Thyroid gland (tissue), 4 donors: ENCODE measurements around the gene NIP7.

Experiments
- CTCF ChIP-seq, 6 experiments: fragments of 200-600 bp in 3 of 6; fragments of 450-650 bp in 3 of 6; sonication (generic) in 3 of 6; IDR thresholded peaks; one replicate each; pipeline ENCODE4 v1.5.1; 2016 to 2019; ENCODE audit warnings: antibody characterized with exemption in 6 of 6, mild to moderate bottlenecking in 2 of 6, inconsistent platforms in 1 of 6, moderate library complexity in 1 of 6
- POLR2A ChIP-seq, 2 donors: fragments of 450-650 bp; IDR thresholded peaks; one replicate each; pipeline ENCODE4 v1.6.1; 2017; ENCODE audit warnings: antibody characterized with exemption in 2 of 2, mild to moderate bottlenecking in 2 of 2, moderate library complexity in 1 of 2

- TF ChIP-seq CTCF (IDR thresholded peaks at IDR 0.05) (no peak), POLR2A (IDR thresholded peaks at IDR 0.05) (no peak)
These were observed 10.0 kb downstream of the NIP7 start for GRCh38 chr16:69349536-69349935.
